Epithelial cell of alveolus of lung (primary cell): ENCODE data around the gene SEPTIN14. TPM values are rescaled to one million over a fixed set of nuclear protein-coding genes. Genes with fewer than 3 reads are reported as not detected.

ENCODE experiments used
- total RNA-seq: library from RNA; depleted of rRNA; stranded (reverse); fragments of >200 nt; gene quantifications from 2 replicates; pipeline ENCODE4 v1.2.1, GENCODE V29; 2015

The SEPTIN14 gene
- not detected in 2 replicates for total RNA-seq

GRCh38 chr7:55862652-55863051 lies at the start of gene SEPTIN14:
TSS of gene SEPTIN14 (minus strand) at chr7:55862752. CDS start at chr7:55861996, 756 bp downstream.

Other genes with a start within 250 kb of the SEPTIN14 start
- gene ZNF713, start 24.7 kb upstream of the SEPTIN14 start, total RNA-seq: 0.78 and 6.5 TPM in 2 replicates
- gene MRPS17, start 89.1 kb upstream of the SEPTIN14 start, total RNA-seq: 11.4 and 14.5 TPM in 2 replicates
- 50.3 and 77.5 TPM in 2 replicates for gene NIPSNAP2, start 101.8 kb upstream of the SEPTIN14 start, total RNA-seq
- 39.7 and 83.4 TPM in 2 replicates for gene PSPH, start 188.7 kb upstream of the SEPTIN14 start, total RNA-seq
- 120 and 164 TPM in 2 replicates for gene CCT6A, start 189.0 kb upstream of the SEPTIN14 start, total RNA-seq
- 129 and 198 TPM in 2 replicates for gene SUMF2, start 201.5 kb upstream of the SEPTIN14 start, total RNA-seq
- gene PHKG1, start 230.2 kb upstream of the SEPTIN14 start, total RNA-seq: 0.08 TPM in 1 of 2 replicates, not detected in the other
- 365 and 701 TPM in 2 replicates for gene CHCHD2, start 243.7 kb upstream of the SEPTIN14 start, total RNA-seq